Measurements from ENCODE around the gene GALNT14. TPM values are rescaled to one million over a fixed set of nuclear protein-coding genes. Genes with fewer than 3 reads are reported as not detected.

The GALNT14 gene
- total RNA-seq, 1 donor from 2014 or later = 1.7 TPM

- no peak overlapping the region for H3K27ac Mint-ChIP-seq
- H3K27me3 Mint-ChIP-seq (ENCODE audit: low read depth) = peaks cover 21% of the 10 kb centered on the region
- no peaks in the 10 kb centered on the region for H3K4me1 Mint-ChIP-seq
- no peaks in the 10 kb centered on the region for H3K9me3 Mint-ChIP-seq
- H3K4me3 Mint-ChIP-seq = no peak overlapping the region
- H3K36me3 Mint-ChIP-seq = no peaks in the 10 kb centered on the region
- TF ChIP-seq CTCF (IDR thresholded peaks at IDR 0.05; ENCODE audit: unreplicated experiment) = no peak
- no peak for DNase-seq (ENCODE audit: low spot score in 2 of 2, unreplicated experiment in 2 of 2)
Observed at GRCh38 chr2:31027549-31027948, 110.7 kb downstream of the GALNT14 start.

GRCh38 chr2:31023541-31023940, 114.7 kb downstream of the GALNT14 start:
- no peak for TF ChIP-seq CTCF (IDR thresholded peaks at IDR 0.05; ENCODE audit: unreplicated experiment)
- H3K27ac Mint-ChIP-seq = no peak overlapping the region
- no peaks in the 10 kb centered on the region for H3K4me1 Mint-ChIP-seq
- no peaks in the 10 kb centered on the region for H3K36me3 Mint-ChIP-seq
- H3K27me3 Mint-ChIP-seq (ENCODE audit: low read depth) = peaks cover 8% of the 10 kb centered on the region
- no peak overlapping the region for H3K4me3 Mint-ChIP-seq
- H3K9me3 Mint-ChIP-seq = no peaks in the 10 kb centered on the region
- no peak for DNase-seq (ENCODE audit: low spot score in 2 of 2, unreplicated experiment in 2 of 2)

- Mint-ChIP-seq H3K27ac (no peak overlapping the region), H3K36me3 (no peaks in the 10 kb centered on the region), H3K4me1 (no peaks in the 10 kb centered on the region), H3K4me3 (no peak overlapping the region), H3K9me3 (no peaks in the 10 kb centered on the region), H3K27me3 (ENCODE audit: low read depth) (peaks cover 5% of the 10 kb centered on the region)
- no peak for DNase-seq (ENCODE audit: low spot score in 2 of 2, unreplicated experiment in 2 of 2)
- no peak for TF ChIP-seq CTCF (IDR thresholded peaks at IDR 0.05; ENCODE audit: unreplicated experiment)
Observed at GRCh38 chr2:31020713-31021112, 117.5 kb downstream of the GALNT14 start.

GRCh38 chr2:31018280-31018679, 120.0 kb downstream of the GALNT14 start:
- Mint-ChIP-seq H3K36me3 (no peaks in the 10 kb centered on the region), H3K4me3 (no peak overlapping the region), H3K9me3 (no peaks in the 10 kb centered on the region), H3K27me3 (ENCODE audit: low read depth) (no peaks in the 10 kb centered on the region), H3K4me1 (no peaks in the 10 kb centered on the region), H3K27ac (no peak overlapping the region)
- no peak for DNase-seq (ENCODE audit: low spot score in 2 of 2, unreplicated experiment in 2 of 2)
- TF ChIP-seq CTCF (IDR thresholded peaks at IDR 0.05; ENCODE audit: unreplicated experiment) = no peak

- no peak for TF ChIP-seq CTCF (IDR thresholded peaks at IDR 0.05; ENCODE audit: unreplicated experiment)
- Mint-ChIP-seq H3K9me3 (no peaks in the 10 kb centered on the region), H3K36me3 (no peaks in the 10 kb centered on the region), H3K4me3 (no peak overlapping the region), H3K4me1 (peaks cover 5% of the 10 kb centered on the region), H3K27ac (no peak overlapping the region), H3K27me3 (ENCODE audit: low read depth) (peaks cover 4% of the 10 kb centered on the region)
- no peak for DNase-seq (ENCODE audit: low spot score in 2 of 2, unreplicated experiment in 2 of 2)
Observed at GRCh38 chr2:31016648-31017047, 121.6 kb downstream of the GALNT14 start.

- no peaks in the 10 kb centered on the region for H3K9me3 Mint-ChIP-seq
- TF ChIP-seq CTCF (IDR thresholded peaks at IDR 0.05; ENCODE audit: unreplicated experiment) = no peak
- no peak for DNase-seq (ENCODE audit: low spot score in 2 of 2, unreplicated experiment in 2 of 2)
Observed at GRCh38 chr2:31014516-31014915, 123.7 kb downstream of the GALNT14 start.

More at GRCh38 chr2:31014516-31014915, 123.7 kb downstream of the GALNT14 start:
- Mint-ChIP-seq H3K4me3 (no peak overlapping the region), H3K27ac (no peak overlapping the region), H3K4me1 (peaks cover 5% of the 10 kb centered on the region), H3K27me3 (ENCODE audit: low read depth) (peaks cover 13% of the 10 kb centered on the region), H3K36me3 (no peaks in the 10 kb centered on the region)

Data from mesothelial cell of epicardium (in vitro differentiated cells).